Activated CD4-positive, alpha-beta T cell treated with anti-CD3 and anti-CD28 coated beads for 36 hours (primary cell): Measurements from ENCODE around the gene KAZN. TPM values are rescaled to one million over a fixed set of nuclear protein-coding genes. Genes with fewer than 3 reads are reported as not detected.

Experiments used
- ATAC-seq: fragments of 200-7000 bp; cut with Tn5 transposase; one replicate; pipeline ENCODE4 v1.10.0; 2021; ENCODE audit warnings: mild to moderate bottlenecking, moderate library complexity
- CTCF ChIA-PET: fragments of 350-600 bp; sonication (Branson Sonifier 250); formaldehyde crosslinking; loops from one replicate; lab custom pipeline; 2021; ENCODE audit warnings: antibody characterized with exemption; lab: Charles Lee
- POLR2A ChIA-PET: fragments of 350-600 bp; sonication (Branson Sonifier 250); formaldehyde crosslinking; loops from one replicate; lab custom pipeline; 2021; ENCODE audit warnings: antibody characterized with exemption, inconsistent platforms; lab: Charles Lee
- DNase-seq: peaks from one replicate; pipeline ENCODE4 v3.0.0-alpha.2; 2020
- H3K27ac Mint-ChIP-seq: one replicate; pipeline ENCODE4 v1.8.0; 2021; ENCODE audit warnings: mixed read lengths
- H3K27me3 Mint-ChIP-seq: one replicate; pipeline ENCODE4 v1.8.0; 2021; ENCODE audit warnings: mixed read lengths
- H3K36me3 Mint-ChIP-seq: one replicate; pipeline ENCODE4 v1.8.0; 2021; ENCODE audit warnings: low read depth, mixed read lengths
- H3K4me1 Mint-ChIP-seq: one replicate; pipeline ENCODE4 v1.8.0; 2021; ENCODE audit warnings: mixed read lengths
- H3K4me3 Mint-ChIP-seq: one replicate; pipeline ENCODE4 v1.8.0; 2021; ENCODE audit warnings: mild to moderate bottlenecking, moderate library complexity, mixed read lengths
- H3K9me3 Mint-ChIP-seq: one replicate; pipeline ENCODE4 v1.8.0; 2021; ENCODE audit warnings: low read depth, mixed read lengths
- intact Hi-C, 2 experiments: fragments of 100-400 bp; cut with DNase I in 1 of 2; cut with micrococcal nuclease in 1 of 2; formaldehyde crosslinking; loops; one replicate each; pipeline versions ENCODE4 v1.14.2 to v1.15.1; 2022 to 2024; cut with DNase I, micrococcal nuclease
- total RNA-seq, 2 experiments: library from RNA; stranded (reverse); gene quantifications; one replicate each; pipeline ENCODE4 v1.2.3, GENCODE V29; 2021

Gene KAZN
- total RNA-seq, 2 experiments from 2014 or later, result 0.89 to 0.90 TPM

DNA sequence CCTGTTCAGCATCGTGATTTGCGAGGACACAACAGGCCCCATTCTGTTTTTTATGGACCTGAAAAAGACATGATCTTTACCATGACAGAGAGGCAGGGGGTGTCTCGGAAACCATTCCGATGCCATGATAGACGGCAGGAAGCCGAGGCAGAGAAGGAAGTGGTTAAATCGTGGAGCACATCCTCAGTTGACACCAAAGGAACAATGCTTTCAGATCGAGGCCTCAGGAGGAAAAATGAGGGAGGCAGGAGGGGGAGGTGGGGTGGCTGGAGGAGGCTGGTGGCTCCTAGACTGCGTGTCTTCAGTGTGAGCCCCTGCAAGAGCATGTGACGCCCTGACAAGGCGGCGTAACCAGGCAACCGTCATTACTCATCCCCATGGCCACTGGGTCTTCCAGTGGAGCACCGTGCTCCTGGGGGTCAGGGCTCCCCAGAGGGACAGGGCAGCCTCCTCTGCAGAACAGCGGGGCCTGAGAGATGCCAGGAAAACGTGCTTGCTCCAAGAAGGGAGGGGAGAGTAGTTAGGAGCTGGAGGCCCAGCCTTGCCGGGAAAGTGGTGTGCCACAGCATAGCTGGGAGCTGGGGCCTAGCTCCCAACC, 382.2 kb downstream of the KAZN start:
- Mint-ChIP-seq H3K4me3 (no peak overlapping the region), H3K9me3 (no peaks in the 10 kb centered on the region), H3K36me3 (no peaks in the 10 kb centered on the region), H3K27ac (no peak overlapping the region), H3K4me1 (peaks cover 4% of the 10 kb centered on the region), H3K27me3 (no peaks in the 10 kb centered on the region)
- DNase-seq (no peak), ATAC-seq (no peak)
- ChIA-PET CTCF (no interaction called here), POLR2A (no interaction called here)
- intact Hi-C loops, result no loop called here

- H3K9me3 Mint-ChIP-seq, result no peaks in the 10 kb centered on the region
- ATAC-seq, result no peak
- no peaks in the 10 kb centered on the region for H3K27me3 Mint-ChIP-seq
- CTCF ChIA-PET, result no interaction called here
- no peak for DNase-seq
- H3K4me1 Mint-ChIP-seq, result peaks cover 4% of the 10 kb centered on the region
- no peak overlapping the region for H3K27ac Mint-ChIP-seq
- H3K4me3 Mint-ChIP-seq, result no peak overlapping the region
- H3K36me3 Mint-ChIP-seq, result no peaks in the 10 kb centered on the region
- intact Hi-C loops, result no loop called here
- POLR2A ChIA-PET, result no interaction called here
Observed at GRCh38 chr1:14982029-14982428, 383.5 kb downstream of the KAZN start.

- intact Hi-C loops, result no loop called here
- Mint-ChIP-seq H3K4me3 (no peak overlapping the region), H3K27ac (no peak overlapping the region), H3K36me3 (no peaks in the 10 kb centered on the region), H3K4me1 (peaks cover 4% of the 10 kb centered on the region), H3K27me3 (no peaks in the 10 kb centered on the region), H3K9me3 (no peaks in the 10 kb centered on the region)
- ATAC-seq (no peak), DNase-seq (peak; percentile 26)
- ChIA-PET POLR2A (no interaction called here), CTCF (interaction anchor here (0.7 to 0.8 kb wide), 2 partner anchors 77 to 178 kb away, joined by 3 read pairs; no protein-coding TSS in a partner anchor)
Observed at GRCh38 chr1:14983277-14983676, 384.8 kb downstream of the KAZN start.

GRCh38 chr1:14986168-14986567, 387.7 kb downstream of the KAZN start:
- Mint-ChIP-seq H3K27me3 (no peaks in the 10 kb centered on the region), H3K36me3 (no peaks in the 10 kb centered on the region), H3K4me1 (no peaks in the 10 kb centered on the region), H3K27ac (no peak overlapping the region), H3K9me3 (no peaks in the 10 kb centered on the region), H3K4me3 (no peak overlapping the region)
- intact Hi-C loops, result no loop called here
- DNase-seq (no peak), ATAC-seq (no peak)
- CTCF ChIA-PET, result no interaction called here
- POLR2A ChIA-PET, result no interaction called here

DNA sequence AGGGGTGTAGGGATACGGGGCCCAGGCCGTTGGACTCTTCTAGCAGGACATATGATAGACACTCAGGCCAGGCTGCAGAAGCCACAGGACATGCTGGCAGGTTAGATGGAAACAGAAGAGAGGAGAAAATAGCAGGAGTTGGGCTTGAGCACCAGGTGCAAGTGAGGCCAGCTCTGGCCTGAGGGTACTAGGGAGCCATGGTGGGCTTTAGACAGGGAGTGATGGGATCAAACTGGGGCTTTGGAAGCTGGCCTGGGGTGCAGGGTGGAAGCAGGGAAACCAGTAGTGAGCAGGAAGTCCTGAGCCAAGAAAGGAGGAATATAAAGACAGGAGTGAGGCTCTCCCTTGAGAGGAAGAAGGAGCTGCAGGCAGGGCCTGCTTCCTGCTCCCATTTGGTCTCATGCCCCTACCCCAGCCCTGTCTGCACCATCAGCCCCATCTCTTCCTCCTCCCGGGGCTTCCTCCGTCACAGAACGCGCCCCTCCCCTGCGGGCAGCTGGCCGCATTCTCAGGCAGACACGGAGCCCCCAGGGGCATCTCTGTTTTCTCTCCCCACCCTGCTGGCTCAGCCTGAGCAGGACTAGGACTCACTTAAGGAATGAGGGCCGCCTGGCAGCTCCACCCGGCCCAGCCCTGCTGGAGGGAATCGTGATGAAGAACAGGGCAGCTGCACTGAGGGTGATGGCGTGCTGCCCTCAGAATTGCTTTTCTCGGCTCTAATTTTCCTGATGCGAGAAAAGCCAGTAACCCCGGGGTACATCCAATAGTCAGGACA, 389.5 kb downstream of the KAZN start:
- H3K36me3 Mint-ChIP-seq, result no peaks in the 10 kb centered on the region
- ATAC-seq, result no peak
- CTCF ChIA-PET, result no interaction called here
- POLR2A ChIA-PET, result no interaction called here
- H3K4me1 Mint-ChIP-seq, result no peaks in the 10 kb centered on the region
- intact Hi-C loops, result no loop called here
- H3K27ac Mint-ChIP-seq, result no peak overlapping the region
- no peaks in the 10 kb centered on the region for H3K9me3 Mint-ChIP-seq
- no peaks in the 10 kb centered on the region for H3K27me3 Mint-ChIP-seq
- no peak overlapping the region for H3K4me3 Mint-ChIP-seq
- DNase-seq, result no peak

- ATAC-seq (no peak), DNase-seq (no peak)
- Mint-ChIP-seq H3K27me3 (no peaks in the 10 kb centered on the region), H3K36me3 (no peaks in the 10 kb centered on the region), H3K4me3 (no peak overlapping the region), H3K4me1 (no peaks in the 10 kb centered on the region), H3K9me3 (no peaks in the 10 kb centered on the region), H3K27ac (no peak overlapping the region)
- CTCF ChIA-PET, result no interaction called here
- intact Hi-C loops, result no loop called here
- POLR2A ChIA-PET, result no interaction called here
Observed at GRCh38 chr1:14988636-14989035, 390.2 kb downstream of the KAZN start.

GRCh38 chr1:14989931-14990728, 391.6 kb downstream of the KAZN start:
- Mint-ChIP-seq H3K9me3 (no peaks in the 10 kb centered on the region), H3K4me3 (no peak overlapping the region), H3K27me3 (no peaks in the 10 kb centered on the region), H3K4me1 (no peaks in the 10 kb centered on the region), H3K27ac (no peak overlapping the region), H3K36me3 (no peaks in the 10 kb centered on the region)
- intact Hi-C loops, result no loop called here
- POLR2A ChIA-PET, result no interaction called here
- CTCF ChIA-PET, result no interaction called here
- DNase-seq (no peak), ATAC-seq (no peak)

GRCh38 chr1:14993414-14993813, 394.9 kb downstream of the KAZN start:
- DNase-seq, result no peak
- no peaks in the 10 kb centered on the region for H3K4me1 Mint-ChIP-seq
- H3K9me3 Mint-ChIP-seq, result no peaks in the 10 kb centered on the region
- no peak overlapping the region for H3K27ac Mint-ChIP-seq
- intact Hi-C loops, result no loop called here
- H3K4me3 Mint-ChIP-seq, result no peak overlapping the region
- no peak for ATAC-seq
- H3K36me3 Mint-ChIP-seq, result no peaks in the 10 kb centered on the region
- ChIA-PET POLR2A (no interaction called here), CTCF (interaction anchor here (0.6 kb wide), 1 partner anchor 52 kb away, joined by 3 read pairs; no protein-coding TSS in a partner anchor)
- H3K27me3 Mint-ChIP-seq, result no peaks in the 10 kb centered on the region

DNA sequence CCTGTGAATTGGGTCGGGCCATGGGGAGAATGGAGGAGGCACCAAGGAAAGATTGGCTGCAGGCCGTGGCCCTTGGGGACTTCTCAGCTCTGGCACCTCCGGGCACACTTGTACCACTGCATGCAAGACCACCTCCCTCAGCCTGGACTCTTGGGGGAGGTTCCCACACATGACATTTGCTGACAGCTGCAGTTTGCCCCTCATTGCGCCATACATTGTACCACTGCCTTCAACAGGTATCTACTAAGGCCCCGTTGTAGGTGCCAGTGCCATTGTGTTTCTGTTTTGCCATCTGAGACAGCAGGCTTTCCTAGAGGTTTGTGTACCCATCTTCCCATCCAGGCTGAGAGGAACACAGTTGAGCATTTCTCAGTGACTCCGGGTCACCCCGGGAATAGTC, 395.7 kb downstream of the KAZN start:
- Mint-ChIP-seq H3K4me3 (no peak overlapping the region), H3K4me1 (no peaks in the 10 kb centered on the region), H3K36me3 (no peaks in the 10 kb centered on the region), H3K9me3 (no peaks in the 10 kb centered on the region), H3K27me3 (no peaks in the 10 kb centered on the region), H3K27ac (no peak overlapping the region)
- no peak for ATAC-seq
- POLR2A ChIA-PET, result no interaction called here
- intact Hi-C loops, result no loop called here
- CTCF ChIA-PET, result no interaction called here
- DNase-seq, result no peak

GRCh38 chr1:14994841-14995437, 396.5 kb downstream of the KAZN start:
- DNase-seq (no peak), ATAC-seq (no peak)
- H3K4me3 Mint-ChIP-seq, result no peak overlapping the region
- ChIA-PET POLR2A (no interaction called here), CTCF (no interaction called here)
- H3K9me3 Mint-ChIP-seq, result no peaks in the 10 kb centered on the region
- no peaks in the 10 kb centered on the region for H3K36me3 Mint-ChIP-seq
- H3K4me1 Mint-ChIP-seq, result no peaks in the 10 kb centered on the region
- H3K27me3 Mint-ChIP-seq, result no peaks in the 10 kb centered on the region
- intact Hi-C loops, result no loop called here
- H3K27ac Mint-ChIP-seq, result no peak overlapping the region

GRCh38 chr1:14996133-14997050, 397.9 kb downstream of the KAZN start:
- intact Hi-C loops, result no loop called here
- ChIA-PET POLR2A (no interaction called here), CTCF (no interaction called here)
- Mint-ChIP-seq H3K27ac (no peak overlapping the region), H3K4me1 (no peaks in the 10 kb centered on the region), H3K27me3 (no peaks in the 10 kb centered on the region), H3K36me3 (no peaks in the 10 kb centered on the region), H3K9me3 (no peaks in the 10 kb centered on the region), H3K4me3 (no peak overlapping the region)
- DNase-seq (no peak), ATAC-seq (no peak)
